ENCODE results near the gene EN1.

Gene EN1

GRCh38 chr2:118853651-118854291 is 6.3 kb upstream of the EN1 start:
- Histone ChIP-seq H3K9me3 (no peaks in the 10 kb centered on the region), H3K4me3 (ENCODE audit: low read depth, low read length) (no peak overlapping the region), H3K4me1 (no peaks in the 10 kb centered on the region), H3K36me3 (no peaks in the 10 kb centered on the region), H3K27me3 (peaks cover 90% of the 10 kb centered on the region)
- TF ChIP-seq CTCF (IDR thresholded peaks at IDR 0.05; ENCODE audit: low read depth, low read length): no peak
- no peak for DNase-seq

DNA sequence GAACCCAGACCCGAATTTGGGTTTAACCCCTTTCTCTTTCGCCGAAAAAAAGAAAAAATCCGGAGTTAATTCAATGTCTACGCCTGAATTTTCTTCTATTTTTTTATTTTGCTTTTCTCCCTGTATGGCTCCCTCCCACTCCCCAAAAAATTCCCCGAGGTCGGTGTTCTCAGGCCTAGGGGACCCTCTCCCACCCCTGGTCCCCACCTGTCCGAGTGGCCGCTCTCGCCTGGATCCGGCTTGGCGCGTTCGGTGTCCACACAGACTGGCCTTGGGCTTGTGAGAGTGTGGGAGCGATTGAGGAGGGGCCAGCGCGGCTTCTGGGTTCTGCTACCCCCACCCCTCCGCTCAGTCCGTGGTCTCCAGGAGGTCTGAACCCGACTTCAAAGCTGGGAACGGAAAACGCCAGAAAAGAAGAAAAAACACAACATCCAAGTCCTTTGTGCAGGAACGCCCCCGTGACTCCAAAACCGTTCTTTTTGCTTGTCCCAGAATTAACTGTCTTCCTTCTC is 5.7 kb upstream of the EN1 start:
- no peak for TF ChIP-seq CTCF (IDR thresholded peaks at IDR 0.05; ENCODE audit: low read depth, low read length)
- H3K27me3 ChIP-seq: peaks cover 90% of the 10 kb centered on the region
- H3K4me1 ChIP-seq: no peaks in the 10 kb centered on the region
- no peak overlapping the region for H3K4me3 ChIP-seq (ENCODE audit: low read depth, low read length)
- no peak for DNase-seq
- no peaks in the 10 kb centered on the region for H3K9me3 ChIP-seq
- no peaks in the 10 kb centered on the region for H3K36me3 ChIP-seq

DNA sequence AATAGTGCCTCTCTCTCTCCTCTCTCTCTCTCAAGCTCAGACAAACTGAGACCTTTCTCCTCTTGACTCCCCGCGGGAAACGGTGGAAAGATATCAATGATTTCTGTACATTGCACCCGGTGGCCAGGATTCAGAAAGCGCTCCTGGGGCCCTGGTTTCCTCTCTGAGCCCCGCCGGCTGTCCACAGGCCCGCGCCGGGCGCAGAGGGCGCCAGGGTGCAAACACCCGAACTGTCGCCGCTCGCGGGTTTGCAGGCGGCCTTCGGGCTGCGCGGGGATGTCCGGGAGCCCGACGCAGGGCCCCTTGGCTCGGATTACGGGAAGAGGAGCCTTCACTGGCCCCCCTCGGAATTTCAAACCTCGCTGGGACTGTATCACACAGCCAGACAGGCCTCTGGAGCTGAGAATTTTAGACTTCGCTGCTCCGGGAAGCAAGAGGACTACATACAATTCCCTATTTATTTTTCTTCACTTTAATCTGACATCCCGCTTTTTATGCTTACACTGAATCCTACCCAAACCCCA is 5.2 kb upstream of the EN1 start:
- H3K4me1 ChIP-seq: no peaks in the 10 kb centered on the region
- no peak for DNase-seq
- TF ChIP-seq CTCF (IDR thresholded peaks at IDR 0.05; ENCODE audit: low read depth, low read length): no peak
- H3K36me3 ChIP-seq: no peaks in the 10 kb centered on the region
- H3K27me3 ChIP-seq: peaks cover 88% of the 10 kb centered on the region
- H3K9me3 ChIP-seq: no peaks in the 10 kb centered on the region
- H3K4me3 ChIP-seq (ENCODE audit: low read depth, low read length): no peak overlapping the region

- no peak for TF ChIP-seq CTCF (IDR thresholded peaks at IDR 0.05; ENCODE audit: low read depth, low read length)
- no peak overlapping the region for H3K4me3 ChIP-seq (ENCODE audit: low read depth, low read length)
- H3K36me3 ChIP-seq: no peaks in the 10 kb centered on the region
- no peaks in the 10 kb centered on the region for H3K4me1 ChIP-seq
- H3K27me3 ChIP-seq: peaks cover 78% of the 10 kb centered on the region
- no peaks in the 10 kb centered on the region for H3K9me3 ChIP-seq
- no peak for DNase-seq
Measured at GRCh38 chr2:118851650-118852049, 4.2 kb upstream of the EN1 start.

- no peak for DNase-seq
- Histone ChIP-seq H3K4me3 (ENCODE audit: low read depth, low read length) (no peak overlapping the region), H3K9me3 (no peaks in the 10 kb centered on the region), H3K4me1 (no peaks in the 10 kb centered on the region), H3K36me3 (no peaks in the 10 kb centered on the region), H3K27me3 (peaks cover 78% of the 10 kb centered on the region)
- no peak for TF ChIP-seq CTCF (IDR thresholded peaks at IDR 0.05; ENCODE audit: low read depth, low read length)
Measured at GRCh38 chr2:118850901-118851415, 3.5 kb upstream of the EN1 start.
